ENCODE results near the gene WDR4. TPM values are rescaled to one million over a fixed set of nuclear protein-coding genes. Genes with fewer than 3 reads are reported as not detected.

WDR4 gene
- total and polyA plus RNA-seq, 2 of the 13 experiments (the other 11 are each of a cell fraction or from before 2014, with no cell fraction given): 11.3 to 14.4 TPM

DNA sequence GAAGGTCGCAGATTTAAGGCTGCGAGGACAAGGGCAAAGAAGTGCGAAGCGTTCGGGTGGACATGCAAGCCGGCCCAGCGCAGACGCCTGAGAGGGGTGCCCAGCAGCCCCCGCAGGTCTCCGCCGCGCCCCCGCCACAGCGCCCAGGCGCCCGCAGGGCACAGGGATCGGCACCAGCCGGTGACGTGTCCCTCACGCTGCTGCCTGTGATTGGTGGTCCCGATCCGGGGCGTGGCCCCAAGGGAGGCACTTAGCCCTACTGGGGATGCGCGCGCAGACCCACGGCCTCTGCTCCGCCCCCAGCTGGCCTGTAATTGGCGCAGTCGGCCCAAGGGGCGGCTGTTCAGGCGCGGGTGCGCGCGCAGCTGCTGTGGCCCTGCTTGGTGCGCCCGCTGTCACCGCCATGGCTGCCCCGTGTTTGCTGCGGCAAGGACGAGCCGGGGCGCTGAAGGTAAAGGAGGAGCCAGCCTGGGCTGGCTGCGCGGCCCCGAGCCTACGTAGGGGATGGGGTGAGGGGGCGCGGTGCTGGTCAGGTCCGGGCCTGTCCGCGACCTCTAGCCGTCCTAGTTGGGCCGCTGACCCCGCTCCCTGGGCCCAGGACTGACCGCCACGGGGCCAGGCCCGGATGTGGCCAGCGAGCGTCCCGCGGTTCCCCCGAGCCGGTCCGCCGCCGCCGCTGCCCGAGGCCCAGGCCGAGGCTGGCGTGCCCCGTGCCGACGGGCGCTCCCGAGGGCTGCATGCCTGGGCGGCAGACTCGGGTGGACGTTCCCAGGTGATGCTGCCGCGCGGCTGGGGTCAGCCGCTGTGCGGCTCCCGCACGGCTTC, 13.8 kb upstream of the WDR4 start, which contains the start of gene NDUFV3 (continued):
- no peak; the same call in 1 of the 2 replicates for TF ChIP-seq ZBTB3 (CRISPR knock-in tag; IDR thresholded peaks at IDR 0.05; ENCODE audit: borderline replicate concordance, low read depth)
- no peak; a peak in 1 of 4 replicates for TF ChIP-seq REST (IDR thresholded peaks at IDR 0.05; ENCODE audit: borderline replicate concordance in 1 of 2, low read depth in 1 of 2, low read length in 2 of 2)
- TF ChIP-seq ZNF777 (CRISPR knock-in tag; IDR thresholded peaks at IDR 0.05): peak; percentile 74; the same call in 1 of the 2 replicates
- peak; percentile 16 for TF ChIP-seq MAX (IDR thresholded peaks at IDR 0.05)
- no peak for TF ChIP-seq HNF1A (IDR thresholded peaks at IDR 0.05; ENCODE audit: low read depth)
- TF ChIP-seq HNF1A (CRISPR knock-in tag; IDR thresholded peaks at IDR 0.05; ENCODE audit: borderline replicate concordance): peak; percentile 15
- no peak for TF ChIP-seq PCBP2 (optimal IDR thresholded peaks at IDR 0.05; ENCODE audit: low read depth, low read length, poor library complexity, severe bottlenecking)
- TF ChIP-seq, protein P1, sequence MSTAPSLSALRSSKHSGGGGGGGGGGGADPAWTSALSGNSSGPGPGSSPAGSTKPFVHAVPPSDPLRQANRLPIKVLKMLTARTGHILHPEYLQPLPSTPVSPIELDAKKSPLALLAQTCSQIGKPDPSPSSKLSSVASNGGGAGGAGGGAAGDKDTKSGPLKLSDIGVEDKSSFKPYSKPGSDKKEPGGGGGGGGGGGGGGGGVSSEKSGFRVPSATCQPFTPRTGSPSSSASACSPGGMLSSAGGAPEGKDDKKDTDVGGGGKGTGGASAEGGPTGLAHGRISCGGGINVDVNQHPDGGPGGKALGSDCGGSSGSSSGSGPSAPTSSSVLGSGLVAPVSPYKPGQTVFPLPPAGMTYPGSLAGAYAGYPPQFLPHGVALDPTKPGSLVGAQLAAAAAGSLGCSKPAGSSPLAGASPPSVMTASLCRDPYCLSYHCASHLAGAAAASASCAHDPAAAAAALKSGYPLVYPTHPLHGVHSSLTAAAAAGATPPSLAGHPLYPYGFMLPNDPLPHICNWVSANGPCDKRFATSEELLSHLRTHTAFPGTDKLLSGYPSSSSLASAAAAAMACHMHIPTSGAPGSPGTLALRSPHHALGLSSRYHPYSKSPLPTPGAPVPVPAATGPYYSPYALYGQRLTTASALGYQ (CRISPR knock-in tag; IDR thresholded peaks at IDR 0.05): peak; percentile 48; the same call in 1 of the 2 replicates
- TF ChIP-seq CCDC6 (CRISPR knock-in tag; IDR thresholded peaks at IDR 0.05): peak; percentile 88
- peak; percentile 82; the same call in 1 of the 2 replicates for TF ChIP-seq ZNF275 (CRISPR knock-in tag; IDR thresholded peaks at IDR 0.05; ENCODE audit: borderline replicate concordance)
- peak; percentile 42; the same call in 1 of the 2 replicates for TF ChIP-seq ZSCAN21 (CRISPR knock-in tag; IDR thresholded peaks at IDR 0.05; ENCODE audit: borderline replicate concordance)
- TF ChIP-seq ZBTB21 (CRISPR knock-in tag; IDR thresholded peaks at IDR 0.05): no peak

Measured in HepG2 (cell line).